Naive thymus-derived CD4-positive, alpha-beta T cell (primary cell): Measurements from ENCODE around the gene PPP1R37. TPM values are rescaled to one million over a fixed set of nuclear protein-coding genes. Genes with fewer than 3 reads are reported as not detected.

ENCODE experiments used
- ATAC-seq: fragments of 150-1000 bp; cut with Tn5 transposase; 2 replicates; pipeline ENCODE4 v1.10.0; 2021; ENCODE audit warnings: mild to moderate bottlenecking, moderate library complexity
- CTCF ChIA-PET: fragments of 350-600 bp; sonication (Branson Sonifier 250); formaldehyde crosslinking; loops from one replicate; lab custom pipeline; 2021; ENCODE audit warnings: antibody characterized with exemption; lab: Charles Lee
- POLR2A ChIA-PET: fragments of 350-600 bp; sonication (Branson Sonifier 250); formaldehyde crosslinking; loops from one replicate; lab custom pipeline; 2021; ENCODE audit warnings: antibody characterized with exemption, inconsistent platforms; lab: Charles Lee
- DNase-seq, 9 donors: peaks; one replicate each; pipeline versions ENCODE4 v3.0.0 to v3.0.0-alpha.2; 2020 to 2022; ENCODE audit warnings: mixed read lengths in 1 of 9
- H3K27ac ChIP-seq: one replicate; pipeline ENCODE4 v1.7.0; 2013; ENCODE audit warnings: mild to moderate bottlenecking, low read depth, low read length, moderate library complexity
- H3K27me3 ChIP-seq, 2 donors: one replicate each; pipeline ENCODE4 v1.7.0; 2013; ENCODE audit warnings: low read length in 2 of 2, mild to moderate bottlenecking in 2 of 2, moderate library complexity in 2 of 2; ENCODE audit not compliant: control insufficient read depth in 2 of 2, insufficient read depth in 2 of 2
- H3K36me3 ChIP-seq, 3 experiments: 1 replicate in 2 of 3; 2 replicates in 1 of 3; pipeline ENCODE4 v1.7.0; 2013; ENCODE audit warnings: low read length in 3 of 3, mild to moderate bottlenecking in 3 of 3, moderate library complexity in 1 of 3; ENCODE audit not compliant: insufficient read depth in 3 of 3, control insufficient read depth in 2 of 3
- H3K4me1 ChIP-seq, 2 donors: one replicate each; pipeline ENCODE4 v1.7.0; 2013; ENCODE audit warnings: low read length in 2 of 2, mild to moderate bottlenecking in 2 of 2, moderate library complexity in 1 of 2; ENCODE audit not compliant: control insufficient read depth in 2 of 2, insufficient read depth in 2 of 2
- H3K4me3 ChIP-seq: 2 replicates; pipeline ENCODE4 v1.7.0; 2013; ENCODE audit warnings: mild to moderate bottlenecking, low read length
- H3K9me3 ChIP-seq, 3 experiments: 1 replicate in 2 of 3; 2 replicates in 1 of 3; pipeline ENCODE4 v1.7.0; 2013; ENCODE audit warnings: low read length in 3 of 3; ENCODE audit not compliant: control insufficient read depth in 2 of 3
- H3K27ac Mint-ChIP-seq, 9 donors: one replicate each; pipeline ENCODE4 v1.8.0; 2020 to 2022; ENCODE audit warnings: mixed read lengths in 9 of 9, mild to moderate bottlenecking in 8 of 9, moderate library complexity in 5 of 9, inconsistent platforms in 2 of 9
- H3K27me3 Mint-ChIP-seq, 5 donors: one replicate each; pipeline ENCODE4 v1.8.0; 2021 to 2022; ENCODE audit warnings: mixed read lengths in 5 of 5, mild to moderate bottlenecking in 1 of 5
- H3K36me3 Mint-ChIP-seq, 5 donors: one replicate each; pipeline ENCODE4 v1.8.0; 2020 to 2022; ENCODE audit warnings: mixed read lengths in 5 of 5, mild to moderate bottlenecking in 3 of 5, inconsistent platforms in 1 of 5
- H3K4me1 Mint-ChIP-seq, 7 donors: one replicate each; pipeline ENCODE4 v1.8.0; 2020 to 2022; ENCODE audit warnings: mixed read lengths in 7 of 7, mild to moderate bottlenecking in 3 of 7, inconsistent platforms in 1 of 7
- H3K4me3 Mint-ChIP-seq, 10 donors: one replicate each; pipeline ENCODE4 v1.8.0; 2020 to 2022; ENCODE audit warnings: mild to moderate bottlenecking in 10 of 10, mixed read lengths in 10 of 10, moderate library complexity in 6 of 10, inconsistent platforms in 2 of 10
- H3K9me3 Mint-ChIP-seq, 11 donors: one replicate each; pipeline ENCODE4 v1.8.0; 2020 to 2022; ENCODE audit warnings: mixed read lengths in 11 of 11, mild to moderate bottlenecking in 4 of 11, inconsistent platforms in 1 of 11, moderate library complexity in 1 of 11
- intact Hi-C, 2 donors: fragments of 100-400 bp; cut with micrococcal nuclease; formaldehyde crosslinking; loops; one replicate each; pipeline ENCODE4 v1.15.1; 2023
- polyA plus RNA-seq, 2 donors: library from polyadenylated mRNA; unstranded; fragments of 300-500 nt; fragmentation: Illumina TruSeq; gene quantifications; one replicate each; pipeline ENCODE4 v1.2.3, GENCODE V29; 2021
- total RNA-seq, 6 experiments: library from RNA in 5 of 6; stranded (reverse) in 5 of 6; gene quantifications; 1 replicate in 5 of 6; 2 replicates in 1 of 6; pipeline ENCODE4 v1.2.3 and lab custom pipeline; 2021 to 2026

PPP1R37 gene
- total and polyA plus RNA-seq, 7 experiments from 2014 or later: 1.4 to 28.3 (median 20.6) TPM

DNA sequence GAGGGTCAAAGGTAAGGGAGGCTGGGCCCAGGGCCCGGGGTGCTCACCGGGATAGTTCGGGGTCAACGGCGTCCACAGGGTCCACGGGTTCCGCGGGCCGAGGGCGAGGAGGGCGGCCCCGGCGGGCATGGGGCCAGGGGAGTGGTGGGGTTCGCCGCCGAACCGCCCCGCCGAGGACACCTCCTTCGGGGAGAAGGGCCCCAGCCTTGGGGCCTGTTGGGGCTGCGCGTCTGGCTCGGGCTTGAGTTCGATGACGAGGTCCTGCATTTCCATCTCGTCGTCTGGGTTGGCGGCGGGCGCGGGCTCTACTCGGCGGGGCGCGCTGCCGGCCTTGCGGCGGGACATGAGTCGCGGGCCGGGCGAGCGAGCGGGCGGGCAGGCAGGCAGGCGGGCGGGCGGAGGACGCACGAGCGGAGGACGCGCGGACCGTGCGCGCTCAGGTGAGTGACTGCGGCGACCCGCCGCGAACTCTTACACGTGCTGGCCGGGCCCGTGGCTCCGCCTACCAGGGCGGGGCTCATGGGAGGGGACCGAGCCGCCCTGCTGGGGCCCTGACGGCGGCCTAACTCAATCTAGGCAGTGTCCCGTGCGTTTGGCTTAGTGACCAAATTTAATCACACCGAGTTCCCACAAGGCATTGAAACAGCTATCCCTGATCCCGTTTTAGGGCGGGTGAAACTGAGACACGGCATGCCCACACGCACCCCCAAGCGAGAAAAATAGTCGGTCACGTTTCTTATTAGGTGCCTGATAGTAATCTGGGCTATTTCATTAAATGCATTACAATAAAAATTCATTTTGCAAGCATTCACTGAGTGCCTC lies 16.7 kb upstream of the PPP1R37 start, which contains the start of gene ZNF296:
Gene ZNF296, minus strand, starts transcription at position 450 of the 822 bp plus-strand sequence. Its CDS starts 105 bp downstream, at position 345.
- POLR2A ChIA-PET: interaction anchor here (0.6 to 1.6 kb wide), 3 partner anchors 16 to 1322 kb away, joined by 3 to 13 read pairs (median 4); partner anchors contain the start of genes PPP1R37 and SMG9
- Mint-ChIP-seq H3K4me3 (peak within 1 kb of the TSS; percentile 55 to 86 (median 76)), H3K27me3 (no peaks in the 10 kb centered on the region), H3K4me1 (peaks cover 21 to 40% (median 35%) of the 10 kb centered on the region in 7 donors), H3K36me3 (no peaks in the 10 kb centered on the region), H3K9me3 (no peaks in the 10 kb centered on the region), H3K27ac (peak within 1 kb of the TSS in 7 of 9 donors; percentile 19 to 95 (median 76))
- peaks cover 0 to 16% (median 0%) of the 10 kb centered on the region in 3 experiments for H3K36me3 ChIP-seq
- H3K4me1 ChIP-seq: peaks cover 22 to 31% of the 10 kb centered on the region in 2 donors
- H3K27ac ChIP-seq: peak within 1 kb of the TSS; percentile 38
- ATAC-seq (peak; percentile 73), DNase-seq (peak; percentile 52 to 87 (median 65))
- H3K27me3 ChIP-seq: no peaks in the 10 kb centered on the region
- CTCF ChIA-PET: no interaction called here
- H3K9me3 ChIP-seq: no peaks in the 10 kb centered on the region
- peak within 1 kb of the TSS; percentile 58 for H3K4me3 ChIP-seq
- intact Hi-C loops: loop anchor here (1.0 to 5.0 kb wide), 4 partner anchors 17 to 101 kb away; partner anchors contain the start of genes CLASRP (in 2 of the 2), RELB (in 2 of the 2), BLOC1S3 (in 1 of the 2) and TRAPPC6A (in 1 of the 2)

DNA sequence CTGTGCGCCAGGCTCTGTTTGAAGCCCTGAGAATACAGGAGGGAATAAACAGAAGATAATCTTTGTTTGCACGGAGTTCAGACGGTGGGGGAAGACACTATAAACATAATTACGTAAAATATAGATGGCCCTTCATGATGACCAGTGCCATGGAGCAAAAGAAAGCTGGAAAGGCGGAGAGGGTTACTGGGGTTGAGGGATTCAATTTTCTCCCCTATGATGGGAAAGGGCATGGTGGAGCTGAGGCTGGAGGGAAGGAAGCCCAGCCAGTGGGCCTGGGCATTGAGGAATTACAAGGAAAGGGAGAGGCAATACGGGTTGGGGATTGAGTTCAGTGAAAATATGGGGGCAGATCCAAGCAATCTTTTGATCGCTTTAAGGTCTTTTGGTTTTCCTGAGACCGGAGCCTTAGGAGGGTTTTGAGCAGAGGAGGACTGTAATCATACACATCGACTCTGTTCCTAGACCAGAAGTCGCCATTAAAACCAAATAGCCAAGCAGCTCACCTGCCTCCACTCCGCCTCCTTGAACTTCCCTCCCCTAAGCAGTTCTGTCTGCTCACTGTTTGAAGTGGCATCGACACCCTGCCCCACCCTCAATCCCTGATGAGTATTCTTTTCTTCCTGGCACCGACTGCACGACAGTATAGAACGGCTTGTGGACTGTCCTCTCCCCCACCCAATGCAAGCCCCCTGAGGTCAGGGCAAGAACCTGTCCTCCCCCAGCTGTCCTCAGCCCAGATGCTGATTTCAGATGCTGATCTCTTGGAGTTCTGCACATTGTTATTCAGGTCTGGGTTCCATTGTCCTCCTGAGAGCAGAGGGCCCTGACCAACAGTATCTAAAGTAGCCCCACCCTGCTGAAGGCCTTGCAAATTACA lies 15.9 kb upstream of the PPP1R37 start:
- no peak for ATAC-seq
- Mint-ChIP-seq H3K4me3 (peak overlapping the region; percentile 55 to 86 (median 74)), H3K4me1 (peaks cover 29 to 49% (median 43%) of the 10 kb centered on the region in 7 donors), H3K36me3 (peaks cover 5 to 7% (median 7%) of the 10 kb centered on the region in 5 donors), H3K27ac (peak overlapping the region in 8 of 9 donors; percentile 19 to 95 (median 65)), H3K9me3 (no peaks in the 10 kb centered on the region), H3K27me3 (no peaks in the 10 kb centered on the region)
- intact Hi-C loops: loop anchor here (1.0 to 5.0 kb wide), 4 partner anchors 18 to 100 kb away; partner anchors contain the start of genes CLASRP (in 2 of the 2), RELB (in 2 of the 2), BLOC1S3 (in 1 of the 2) and TRAPPC6A (in 1 of the 2)
- POLR2A ChIA-PET: interaction anchor here (1.4 to 1.6 kb wide), 2 partner anchors 15 to 37 kb away, joined by 4 to 13 read pairs; partner anchors contain the start of gene PPP1R37
- Histone ChIP-seq H3K27me3 (no peaks in the 10 kb centered on the region), H3K27ac (no peak overlapping the region), H3K4me3 (peak overlapping the region; percentile 58), H3K36me3 (peaks cover 0 to 14% (median 0%) of the 10 kb centered on the region in 3 experiments), H3K4me1 (peaks cover 22 to 31% of the 10 kb centered on the region in 2 donors), H3K9me3 (no peaks in the 10 kb centered on the region)
- DNase-seq: no peak
- CTCF ChIA-PET: no interaction called here

DNA sequence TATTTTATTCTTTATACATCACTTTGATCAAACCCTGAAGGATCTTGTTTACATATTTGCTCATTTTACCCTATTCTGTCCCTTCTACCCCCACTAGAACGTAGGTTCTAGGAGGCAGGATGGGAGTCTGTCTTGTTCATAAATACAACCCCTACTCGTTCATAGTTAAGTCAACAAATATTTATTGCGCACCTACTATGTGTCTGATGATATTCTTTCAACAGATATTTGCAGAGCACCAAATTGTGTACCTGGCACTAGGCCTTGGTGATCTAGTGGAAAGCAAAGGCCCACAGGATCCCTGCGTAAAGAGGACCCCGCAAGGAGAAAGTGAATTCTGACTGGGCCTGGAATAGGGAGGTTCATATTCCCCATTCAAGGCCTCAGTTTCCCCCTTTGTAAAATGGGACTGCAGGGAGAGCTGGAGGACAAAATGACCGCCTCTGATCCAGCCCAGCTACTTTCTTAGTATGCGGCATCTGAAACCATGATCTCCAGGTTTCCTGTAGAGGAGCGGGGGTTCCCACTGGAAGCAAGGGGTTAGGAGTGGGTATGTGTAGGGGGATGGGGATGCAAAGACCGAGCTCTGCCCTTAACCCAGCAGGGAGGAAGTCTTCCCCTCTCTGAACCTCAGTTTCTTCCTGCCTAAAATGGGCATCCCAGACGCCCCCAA lies 14.5 kb upstream of the PPP1R37 start:
- DNase-seq (no peak), ATAC-seq (no peak)
- Mint-ChIP-seq H3K27ac (peak overlapping the region in 8 of 9 donors; percentile 28 to 85 (median 67)), H3K27me3 (no peaks in the 10 kb centered on the region), H3K9me3 (no peaks in the 10 kb centered on the region), H3K36me3 (peaks cover 7 to 10% (median 10%) of the 10 kb centered on the region in 5 donors), H3K4me3 (peak overlapping the region; percentile 87 to 99 (median 94)), H3K4me1 (peaks cover 32 to 53% (median 48%) of the 10 kb centered on the region in 7 donors)
- Histone ChIP-seq H3K36me3 (peaks cover 0 to 18% (median 0%) of the 10 kb centered on the region in 3 experiments), H3K9me3 (no peaks in the 10 kb centered on the region), H3K4me1 (peaks cover 22 to 31% of the 10 kb centered on the region in 2 donors), H3K4me3 (peak overlapping the region; percentile 99), H3K27ac (peak overlapping the region; percentile 86), H3K27me3 (no peaks in the 10 kb centered on the region)
- ChIA-PET CTCF (no interaction called here), POLR2A (interaction anchor here (1.4 to 2.4 kb wide), 5 partner anchors 9 to 99 kb away, joined by 3 to 21 read pairs (median 7); partner anchors contain the start of genes CLASRP, PPP1R37 and TRAPPC6A)
- intact Hi-C loops: loop anchor here (1.0 to 5.0 kb wide), 4 partner anchors 14 to 100 kb away; partner anchors contain the start of genes BLOC1S3 (in 2 of the 2), RELB (in 2 of the 2) and TRAPPC6A (in 2 of the 2)

DNA sequence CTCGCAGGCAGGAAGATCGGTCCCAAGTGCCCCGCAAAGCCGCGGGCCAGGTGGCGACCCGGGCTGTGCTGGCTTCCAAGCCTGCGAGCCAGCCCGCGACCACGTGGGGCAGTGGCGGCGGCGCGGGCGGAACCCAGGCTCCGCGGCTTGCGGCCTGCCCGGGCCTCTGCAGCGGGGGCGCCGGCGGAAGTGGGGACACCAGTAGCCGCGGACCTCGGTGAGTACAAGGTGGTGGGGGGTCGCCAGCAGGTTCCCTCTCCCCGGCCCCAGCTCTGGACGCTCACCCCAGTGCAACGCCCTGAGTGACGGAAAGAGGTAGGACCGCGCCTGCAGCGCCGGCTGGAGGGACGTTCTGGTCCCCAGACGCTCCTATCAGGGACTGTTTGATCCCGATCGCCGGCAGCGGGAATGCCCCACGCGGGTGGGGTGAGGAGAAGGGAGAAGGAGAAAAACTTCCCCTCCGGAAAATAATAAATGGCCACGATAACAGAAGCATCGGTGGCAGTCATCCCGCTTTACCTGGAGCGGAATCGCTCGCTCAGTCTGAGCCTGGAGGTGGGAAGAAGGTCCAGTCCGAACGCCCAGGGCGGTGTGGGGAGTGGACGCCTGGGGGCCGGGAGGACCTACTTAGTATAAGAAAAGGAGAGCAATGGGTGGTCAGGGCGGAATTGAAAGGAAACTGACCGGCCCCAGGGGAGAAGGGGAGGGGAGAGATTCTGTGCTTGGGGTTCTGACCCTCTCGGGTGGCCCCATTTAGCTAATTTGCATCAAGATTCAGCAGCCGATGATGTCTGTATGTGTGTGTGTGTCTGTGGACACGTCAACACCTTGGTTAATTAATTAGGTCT lies 13.7 kb upstream of the PPP1R37 start, which contains the start of gene GEMIN7:
Gene GEMIN7, plus strand, starts transcription at position 198 of the 848 bp plus-strand sequence. CDS start 10,855 bp downstream, outside the sequence.
- H3K27me3 Mint-ChIP-seq: no peaks in the 10 kb centered on the region
- Histone ChIP-seq H3K4me1 (peaks cover 22 to 31% of the 10 kb centered on the region in 2 donors), H3K27ac (peak within 1 kb of the TSS; percentile 86), H3K4me3 (peak within 1 kb of the TSS; percentile 99), H3K36me3 (peaks cover 0 to 18% (median 0%) of the 10 kb centered on the region in 3 experiments), H3K9me3 (no peaks in the 10 kb centered on the region), H3K27me3 (no peaks in the 10 kb centered on the region)
- peak; percentile 76 for ATAC-seq
- ChIA-PET CTCF (interaction anchor here (0.7 kb wide), 1 partner anchor 20 kb away, joined by 8 read pairs; no protein-coding TSS in a partner anchor), POLR2A (interaction anchor here (1.0 to 2.4 kb wide), 7 partner anchors 8 to 98 kb away, joined by 3 to 21 read pairs (median 6); partner anchors contain the start of genes CLASRP, PPP1R37 and TRAPPC6A)
- peak; percentile 60 to 90 (median 75) for DNase-seq
- intact Hi-C loops: loop anchor here (1.0 to 5.0 kb wide), 4 partner anchors 13 to 99 kb away; partner anchors contain the start of genes BLOC1S3 (in 2 of the 2), RELB (in 2 of the 2) and TRAPPC6A (in 2 of the 2)
- peak within 1 kb of the TSS; percentile 79 to 94 (median 84) for H3K27ac Mint-ChIP-seq
- peaks cover 32 to 53% (median 48%) of the 10 kb centered on the region in 7 donors for H3K4me1 Mint-ChIP-seq
- H3K4me3 Mint-ChIP-seq: peak within 1 kb of the TSS; percentile 87 to 99 (median 94)
- H3K36me3 Mint-ChIP-seq: peaks cover 7 to 10% (median 10%) of the 10 kb centered on the region in 5 donors
- H3K9me3 Mint-ChIP-seq: no peaks in the 10 kb centered on the region
